Stimulated activated CD4-positive, alpha-beta T cell treated with anti-CD3 and anti-CD28 coated beads, TNF-alpha, amount 100 ng/mL, for 4 hours (primary cell): ENCODE results near the gene CCDC137.
A peak's percentile ranks its signal among the peaks of the same experiment; 100 is the strongest.
"Not testable (repeated sequence)": the region's sequence is repeated elsewhere in the genome, so short reads cannot be mapped to it uniquely, and the experiment has no call there.

ENCODE experiments used
- DNase-seq, 3 experiments: peaks; one replicate each; pipeline ENCODE4 v3.0.0-alpha.2; 2020; ENCODE audit warnings: low read depth in 3 of 3

CCDC137 gene, protein sequence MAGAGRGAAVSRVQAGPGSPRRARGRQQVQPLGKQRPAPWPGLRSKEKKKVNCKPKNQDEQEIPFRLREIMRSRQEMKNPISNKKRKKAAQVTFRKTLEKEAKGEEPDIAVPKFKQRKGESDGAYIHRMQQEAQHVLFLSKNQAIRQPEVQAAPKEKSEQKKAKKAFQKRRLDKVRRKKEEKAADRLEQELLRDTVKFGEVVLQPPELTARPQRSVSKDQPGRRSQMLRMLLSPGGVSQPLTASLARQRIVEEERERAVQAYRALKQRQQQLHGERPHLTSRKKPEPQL

DNA sequence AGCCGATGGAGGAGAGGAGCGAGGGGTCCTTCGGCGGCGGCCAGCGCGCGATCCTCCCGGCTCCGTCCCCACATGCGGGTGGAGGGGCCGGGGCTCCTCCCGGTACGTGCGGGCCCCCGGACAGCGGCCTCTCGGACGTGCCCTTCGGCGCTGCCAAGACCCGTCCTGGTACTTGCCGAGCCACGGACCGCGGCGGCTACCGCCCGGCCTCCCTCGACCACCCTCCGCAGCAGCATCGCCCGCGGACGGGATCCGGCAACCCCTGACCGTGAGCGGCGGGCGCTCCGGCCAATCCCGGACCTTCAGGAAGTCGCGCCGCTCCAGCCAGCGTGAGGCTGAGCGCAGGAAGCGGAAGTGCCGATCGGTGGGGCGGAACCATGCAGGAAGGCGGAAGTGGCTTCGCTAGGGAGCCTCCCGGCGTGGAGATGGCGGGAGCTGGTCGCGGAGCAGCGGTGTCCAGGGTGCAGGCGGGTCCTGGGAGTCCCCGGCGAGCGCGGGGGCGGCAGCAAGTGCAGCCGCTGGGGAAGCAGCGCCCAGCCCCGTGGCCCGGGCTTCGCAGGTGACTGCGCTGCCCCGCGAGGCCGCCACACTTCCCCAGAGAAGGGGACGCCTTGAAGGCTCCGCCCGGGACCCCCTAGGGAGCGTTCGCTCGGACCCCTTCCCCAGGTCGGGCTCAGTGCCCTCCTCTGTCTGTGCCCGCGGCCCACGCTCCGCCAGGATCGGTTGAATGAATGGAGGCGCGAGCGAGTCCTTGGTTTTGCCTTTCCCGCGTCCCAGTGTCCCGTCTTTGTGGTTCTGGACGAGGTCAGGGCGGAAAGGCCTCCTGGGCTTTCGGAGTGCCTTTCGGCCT lies at the start of gene CCDC137, which contains the start of gene OXLD1:
CCDC137 (plus strand) TSS at position 396 of the 850 bp plus-strand sequence; CDS start at position 426, 30 bp downstream.
OXLD1 (minus strand) TSS at position 264 of the 850 bp plus-strand sequence; CDS start at position 236, 28 bp downstream.
- DNase-seq: peak; percentile 81 to 82 (median 82)

DNA sequence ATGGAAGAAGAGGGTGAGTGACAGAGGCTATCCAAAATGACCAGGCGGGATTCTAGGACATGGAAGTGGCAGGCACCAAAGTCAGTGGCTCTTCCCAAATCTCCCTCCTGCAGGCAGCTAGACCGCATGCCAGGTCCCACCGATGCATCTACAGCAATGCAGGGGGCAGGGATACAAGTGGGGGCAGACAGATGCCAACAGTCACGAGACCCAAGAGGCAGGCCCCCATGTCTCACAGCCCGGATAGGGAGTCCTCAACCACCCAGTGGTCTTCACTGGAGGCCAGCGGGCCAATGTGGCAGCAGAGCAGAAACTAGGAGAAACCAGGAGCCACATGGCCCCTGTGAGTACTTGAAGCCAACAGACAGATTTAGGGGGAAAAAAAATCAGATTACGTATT lies 49.7 kb upstream of the CCDC137 start:
- no peak for DNase-seq

DNA sequence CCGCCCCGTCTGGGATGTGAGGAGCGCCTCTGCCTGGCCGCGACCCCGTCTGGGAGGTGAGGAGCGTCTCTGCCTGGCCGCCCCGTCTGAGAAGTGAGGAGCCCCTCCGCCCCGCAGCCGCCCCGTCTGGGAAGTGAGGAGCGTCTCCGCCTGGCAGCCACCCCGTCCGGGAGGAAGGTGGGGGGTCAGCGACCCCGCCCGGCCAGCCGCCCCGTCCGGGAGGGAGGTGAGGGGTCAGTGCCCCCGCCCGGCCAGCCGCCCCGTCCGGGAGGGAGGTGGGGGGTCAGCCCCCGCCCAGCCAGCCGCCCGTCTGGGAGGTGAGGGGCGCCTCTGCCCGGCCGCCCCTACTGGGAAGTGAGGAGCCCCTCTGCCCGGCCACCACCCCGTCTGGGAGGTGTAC lies 48.2 kb upstream of the CCDC137 start:
- not testable (repeated sequence) for DNase-seq

DNA sequence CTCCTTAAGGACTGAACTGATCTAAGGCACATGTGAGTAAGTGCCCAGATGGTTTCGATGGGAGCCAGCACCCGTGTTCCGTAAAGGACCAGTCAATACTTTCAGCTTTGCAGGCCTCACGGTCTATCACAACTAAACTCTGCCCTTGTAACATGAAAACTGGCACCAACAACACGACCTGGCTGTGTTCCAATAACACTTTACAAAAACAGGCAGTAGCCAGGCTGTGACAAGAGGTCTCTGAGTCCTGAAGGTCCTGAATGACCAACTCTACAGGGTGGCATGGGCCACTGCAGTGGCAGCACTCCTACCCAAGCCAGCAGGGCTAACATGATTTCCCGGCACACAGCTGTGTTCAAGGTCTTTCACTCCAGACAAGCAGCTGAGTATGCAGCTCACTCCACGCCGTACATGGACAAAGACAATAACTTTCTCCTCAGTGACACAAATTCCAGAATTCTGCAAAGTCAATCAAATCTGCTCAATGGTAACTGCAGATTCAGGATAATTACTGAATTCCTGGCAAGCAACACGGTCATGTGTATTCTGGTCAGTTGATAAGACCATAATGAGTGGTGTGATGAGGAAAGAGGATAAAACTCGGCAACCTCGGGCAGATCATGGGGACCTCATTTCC lies 44.9 kb upstream of the CCDC137 start:
- DNase-seq: no peak

DNA sequence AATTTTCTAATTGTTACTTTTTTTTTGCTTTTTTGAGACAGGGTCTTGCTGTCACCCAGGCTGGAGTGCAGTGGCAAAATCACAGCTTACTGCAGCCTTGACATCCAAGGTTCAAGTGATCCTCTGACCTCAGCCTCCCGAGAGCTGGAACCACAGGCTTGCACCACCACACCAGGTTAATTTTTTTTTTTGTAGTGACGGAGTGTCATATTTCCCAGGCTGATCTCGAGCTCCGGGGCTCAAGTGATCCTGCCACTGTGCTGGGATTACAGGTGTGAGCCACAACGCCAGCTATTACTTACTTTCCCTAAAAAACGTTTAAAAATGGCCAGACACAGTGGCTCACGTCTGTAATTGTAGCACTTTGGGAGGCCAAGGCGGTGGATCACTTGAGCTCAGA lies 36.3 kb upstream of the CCDC137 start:
- DNase-seq: no peak

DNA sequence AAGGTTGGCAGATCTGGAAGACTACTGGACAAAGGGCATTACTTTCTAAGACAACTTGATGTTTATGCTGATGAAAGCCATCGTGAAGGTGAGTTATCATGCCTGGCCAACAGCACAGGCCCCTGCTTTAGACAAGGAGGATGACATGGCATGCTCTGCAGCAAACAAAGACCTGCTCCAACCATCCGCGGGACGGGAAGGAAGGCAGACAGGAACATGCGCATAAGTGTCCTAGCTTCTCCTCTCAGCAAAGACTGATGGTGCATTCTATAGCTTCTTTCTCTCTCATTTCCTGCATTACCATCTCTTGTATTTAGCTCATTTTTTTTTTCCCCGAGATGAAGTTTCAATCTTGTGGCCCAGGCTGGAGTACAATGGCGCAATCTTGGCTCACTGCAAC lies 35.1 kb upstream of the CCDC137 start:
- no peak for DNase-seq

DNA sequence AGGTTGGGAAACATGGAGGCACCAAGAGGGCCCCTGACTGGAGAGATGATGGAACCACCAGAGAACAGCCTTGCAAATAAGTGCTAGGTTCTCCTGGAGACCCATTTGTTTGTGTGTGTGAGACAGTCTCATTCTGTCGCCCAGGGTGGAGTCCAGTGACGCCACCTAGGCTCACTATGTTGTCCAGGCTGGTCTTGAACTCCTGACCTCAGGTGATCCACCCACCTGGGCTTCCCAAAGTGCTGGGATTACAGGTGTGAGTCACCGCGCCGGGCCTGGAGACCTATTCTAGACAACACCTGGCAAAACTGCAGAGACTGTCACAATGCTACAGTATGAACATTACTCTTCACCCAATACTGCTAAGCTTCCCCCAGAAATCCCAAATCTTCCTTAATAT lies 31.1 kb upstream of the CCDC137 start:
- DNase-seq: no peak

DNA sequence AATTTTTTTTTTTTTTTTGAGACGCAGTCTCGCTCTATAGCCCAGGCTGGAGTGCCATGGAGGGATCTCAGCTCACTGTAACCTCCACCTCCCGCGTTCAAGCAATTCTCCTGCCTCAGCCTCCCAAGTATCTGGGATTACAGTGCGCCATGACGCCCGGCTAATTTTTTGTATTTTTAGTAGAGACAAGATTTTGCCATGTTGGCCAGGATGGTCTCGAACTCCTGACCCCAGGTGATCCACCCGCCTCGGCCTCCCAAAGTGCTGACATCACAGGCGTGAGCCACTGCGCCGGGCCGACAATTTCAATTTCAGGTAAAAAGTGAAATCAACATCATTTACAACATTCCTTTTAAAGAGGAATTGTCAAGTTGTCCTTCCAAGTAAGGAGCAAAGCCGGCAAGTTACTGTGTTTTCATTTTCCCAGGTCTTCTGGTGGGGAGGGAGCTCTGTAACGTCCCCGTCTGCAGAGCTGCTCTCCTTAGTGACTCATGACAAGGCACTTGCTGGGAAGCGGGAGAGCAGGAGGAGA lies 30.5 kb upstream of the CCDC137 start:
- no peak for DNase-seq

DNA sequence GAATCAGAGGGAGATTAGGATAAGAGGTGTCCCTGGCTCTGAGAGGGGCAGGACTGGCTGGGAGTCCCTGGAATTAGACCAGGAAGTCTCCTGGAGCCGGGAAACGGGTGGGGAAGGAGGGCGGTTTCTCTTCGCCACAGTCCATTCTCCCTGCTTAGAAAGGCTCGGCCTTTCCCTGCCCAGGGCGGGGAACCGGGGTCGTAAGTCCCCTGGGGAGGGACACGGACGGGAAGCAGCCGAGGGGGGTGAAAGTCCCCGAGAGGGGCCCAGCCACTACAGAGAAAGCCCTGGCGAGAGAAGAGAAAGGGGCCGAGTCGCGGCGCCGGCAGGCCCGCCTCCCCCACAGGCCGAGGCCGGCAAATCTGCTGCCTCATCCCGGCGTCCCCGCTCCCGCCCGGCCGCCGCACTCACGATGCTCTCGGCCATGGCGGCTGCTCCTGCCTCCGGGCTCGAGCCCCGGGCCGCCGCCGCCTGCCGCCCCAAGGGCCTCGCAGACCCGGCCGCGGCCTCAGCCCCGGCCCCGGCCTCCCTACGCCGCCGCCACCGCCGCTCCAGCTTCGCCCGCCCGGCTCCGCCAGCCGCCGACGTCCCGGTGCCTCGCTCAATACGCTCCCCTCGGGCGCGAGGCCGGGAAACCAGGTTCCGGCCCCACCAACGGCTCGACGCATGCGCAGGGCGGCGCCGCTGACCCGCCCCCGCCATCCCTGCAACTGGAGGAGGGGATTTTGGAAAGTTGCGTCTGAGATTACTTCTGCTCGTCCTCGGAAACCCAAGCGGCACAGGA lies 29.8 kb upstream of the CCDC137 start, which contains the start of the genes NPLOC4 and TSPAN10:
NPLOC4 (minus strand) TSS at position 608 of the 784 bp plus-strand sequence; CDS start at position 426, 182 bp downstream.
TSPAN10 (plus strand) TSS at position 692 of the 784 bp plus-strand sequence. CDS start 5,217 bp downstream, outside the sequence.
- DNase-seq: peak; percentile 74 to 89 (median 76)

DNA sequence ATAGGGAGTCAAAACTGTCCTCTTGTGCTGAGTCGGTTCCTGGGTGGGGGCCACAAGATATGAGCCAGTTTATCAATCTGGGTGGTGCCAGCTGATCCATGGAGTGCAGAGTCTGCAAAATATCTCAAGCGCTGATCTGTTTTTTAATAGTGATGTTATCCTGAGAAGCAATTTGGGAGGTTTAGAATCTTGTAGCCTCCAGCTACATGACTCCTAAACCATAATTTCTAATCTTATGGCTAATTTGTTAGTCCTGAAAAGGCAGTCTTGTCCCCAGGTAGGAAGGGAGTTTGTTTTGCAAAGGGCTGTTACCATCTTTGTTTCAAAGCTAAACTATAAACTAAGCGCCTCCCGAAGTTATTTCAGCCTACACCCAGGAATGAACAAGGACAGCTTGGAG lies 27.9 kb upstream of the CCDC137 start:
- no peak for DNase-seq

DNA sequence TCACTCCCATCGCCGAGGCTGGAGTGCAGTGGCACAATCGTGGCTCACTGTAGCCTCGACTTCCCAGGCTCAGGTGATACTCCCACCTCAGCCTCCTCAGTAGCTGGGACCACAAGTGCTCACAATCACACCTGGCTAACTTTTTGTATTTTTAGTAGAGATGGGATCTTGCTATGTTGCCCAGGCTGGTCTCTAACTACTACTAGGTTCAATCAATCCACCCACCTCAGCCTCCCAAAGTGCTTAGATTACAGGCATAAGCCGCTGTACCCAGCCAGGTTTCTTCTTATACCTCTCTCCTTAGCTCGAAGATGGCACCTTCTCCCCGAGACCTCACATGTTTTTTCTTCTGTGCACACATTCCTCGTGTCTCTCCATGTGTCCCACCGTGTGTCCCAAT lies 26.5 kb upstream of the CCDC137 start:
- no peak for DNase-seq

DNA sequence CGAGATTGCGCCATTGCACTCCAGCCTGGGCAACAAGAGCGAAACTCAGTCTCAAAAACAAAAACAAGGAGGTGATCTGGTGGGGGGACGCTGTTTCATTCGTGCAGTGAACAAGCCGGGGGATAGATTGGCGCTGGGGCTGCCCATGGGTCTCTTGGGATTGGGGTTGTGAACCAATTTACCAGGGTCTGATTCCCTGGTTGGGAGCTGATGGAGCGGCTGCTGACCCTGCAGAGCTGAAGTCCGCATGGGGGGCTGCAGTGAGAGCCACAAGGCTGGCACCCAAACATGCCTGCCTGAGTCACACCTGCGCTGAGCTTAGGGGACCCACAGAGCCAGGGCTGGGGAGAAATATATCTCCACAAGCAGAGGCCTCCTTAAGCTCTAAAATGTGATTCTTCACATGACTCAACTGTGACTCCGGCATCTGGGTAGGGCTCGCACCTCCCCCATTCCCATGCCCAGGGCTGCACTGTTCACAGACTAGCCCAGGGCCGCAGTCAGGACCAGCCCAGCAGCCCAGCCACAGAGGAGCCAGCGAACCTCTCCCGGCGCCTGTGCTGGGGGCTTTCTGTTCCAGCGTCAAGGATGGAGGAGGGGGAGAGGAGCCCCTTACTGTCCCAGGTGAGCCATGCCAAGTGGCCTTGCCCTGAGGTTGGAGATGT lies 24.6 kb upstream of the CCDC137 start:
- no peak for DNase-seq

DNA sequence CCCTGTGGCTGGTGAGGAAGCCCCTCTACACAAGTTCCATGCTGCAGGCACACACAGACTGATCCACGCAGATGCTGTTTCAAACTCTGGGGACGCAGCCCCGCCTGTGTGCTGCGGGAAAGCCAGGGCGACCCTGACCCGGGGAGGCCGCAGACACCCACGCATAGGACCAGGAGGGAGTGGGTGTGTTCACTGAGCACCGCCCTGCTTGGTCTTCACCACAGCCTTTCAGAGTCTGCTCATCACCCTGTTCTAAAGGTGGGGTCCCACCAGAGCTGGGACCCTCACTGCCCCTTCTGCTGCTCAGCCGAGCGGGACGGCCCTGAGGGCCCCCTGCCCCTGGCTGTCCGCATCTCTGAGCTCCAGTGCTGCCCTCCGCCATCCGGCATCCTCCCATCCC lies 22.0 kb upstream of the CCDC137 start:
- no peak for DNase-seq

DNA sequence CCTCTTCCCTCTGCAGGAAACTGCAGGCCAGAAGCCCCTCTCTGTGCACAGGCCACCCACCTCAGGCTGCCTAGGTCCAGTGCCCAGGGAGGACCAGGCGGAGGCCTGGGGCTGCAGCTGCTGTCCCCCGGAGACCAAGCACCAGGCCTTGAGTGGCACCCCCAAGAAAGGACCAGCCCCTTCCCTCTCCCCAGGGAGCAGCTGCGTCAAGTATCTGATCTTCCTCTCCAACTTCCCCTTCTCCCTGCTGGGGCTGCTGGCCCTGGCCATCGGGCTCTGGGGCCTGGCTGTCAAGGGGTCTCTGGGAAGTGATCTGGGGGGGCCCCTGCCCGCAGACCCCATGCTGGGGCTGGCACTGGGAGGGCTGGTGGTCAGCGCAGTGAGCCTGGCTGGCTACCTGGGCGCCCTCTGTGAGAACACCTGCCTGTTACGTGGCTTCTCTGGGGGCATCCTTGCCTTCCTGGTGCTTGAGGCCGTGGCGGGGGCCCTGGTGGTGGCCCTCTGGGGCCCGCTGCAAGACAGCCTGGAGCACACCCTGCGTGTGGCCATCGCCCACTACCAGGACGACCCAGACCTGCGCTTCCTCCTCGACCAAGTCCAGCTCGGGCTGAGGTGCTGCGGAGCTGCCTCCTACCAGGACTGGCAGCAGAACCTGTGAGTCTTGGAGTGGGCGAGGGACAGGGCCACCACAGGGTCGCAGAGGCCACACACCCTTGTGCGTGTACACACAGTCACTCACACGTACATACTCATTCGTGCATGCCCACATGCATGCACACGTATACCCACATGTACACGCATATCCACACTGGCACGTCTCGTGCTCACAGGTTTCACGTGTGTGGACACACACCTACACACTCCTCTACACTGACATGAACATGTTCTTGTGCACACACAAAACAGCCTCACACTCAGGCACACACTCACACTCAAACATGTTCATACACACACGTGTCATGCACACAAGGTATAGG lies 21.3 kb upstream of the CCDC137 start:
- no peak for DNase-seq

DNA sequence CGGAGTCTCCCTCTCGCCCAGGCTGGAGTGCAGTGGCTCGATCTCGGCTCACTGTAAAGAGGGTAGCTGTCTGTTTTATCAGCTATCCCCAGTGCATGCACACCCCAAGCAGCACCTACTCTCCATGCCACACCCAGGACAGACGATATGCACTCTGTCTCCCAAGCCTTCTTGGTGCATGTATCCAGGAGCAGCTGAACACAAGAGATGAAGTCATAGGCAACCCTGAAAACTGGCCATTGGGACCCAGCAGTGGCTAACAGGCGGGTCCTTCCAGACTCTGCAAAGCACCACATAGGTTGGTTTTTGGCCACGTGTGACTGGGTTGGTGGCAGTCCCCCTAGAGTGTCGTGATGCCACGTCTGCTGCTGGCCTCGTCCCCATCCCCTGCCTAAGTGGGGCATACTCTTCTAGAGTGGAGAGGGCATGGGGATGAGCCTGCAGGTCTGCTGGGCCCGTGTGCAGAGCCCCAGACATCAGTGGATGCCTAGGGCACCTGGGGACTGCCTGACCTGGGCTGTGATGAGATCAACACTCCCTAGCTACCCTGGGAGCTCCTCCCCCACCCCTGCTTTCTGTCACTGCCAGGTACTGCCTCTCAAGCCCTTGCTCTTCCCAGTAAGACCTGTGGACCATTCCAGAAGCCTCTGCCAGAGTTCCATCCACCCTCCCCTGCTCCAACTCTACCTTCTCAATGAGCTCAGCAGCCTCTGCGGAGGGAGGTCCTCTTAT lies 19.5 kb upstream of the CCDC137 start:
- DNase-seq: no peak

DNA sequence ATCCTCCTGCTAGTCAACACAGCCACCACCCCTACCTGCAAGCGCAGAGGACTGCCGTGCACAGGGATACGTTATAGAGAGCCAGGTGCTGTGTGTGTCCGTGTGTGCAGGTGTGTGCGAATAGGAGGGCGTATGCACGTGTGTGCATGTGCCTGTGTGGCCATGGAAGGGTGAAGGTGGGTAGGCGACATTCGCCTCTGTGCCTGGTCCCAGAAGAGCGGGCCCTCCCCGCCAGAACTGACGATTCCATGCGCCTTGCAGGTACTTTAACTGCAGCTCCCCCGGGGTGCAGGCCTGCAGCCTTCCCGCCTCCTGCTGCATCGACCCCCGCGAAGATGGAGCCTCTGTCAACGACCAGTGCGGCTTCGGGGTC lies 18.9 kb upstream of the CCDC137 start:
- no peak for DNase-seq

DNA sequence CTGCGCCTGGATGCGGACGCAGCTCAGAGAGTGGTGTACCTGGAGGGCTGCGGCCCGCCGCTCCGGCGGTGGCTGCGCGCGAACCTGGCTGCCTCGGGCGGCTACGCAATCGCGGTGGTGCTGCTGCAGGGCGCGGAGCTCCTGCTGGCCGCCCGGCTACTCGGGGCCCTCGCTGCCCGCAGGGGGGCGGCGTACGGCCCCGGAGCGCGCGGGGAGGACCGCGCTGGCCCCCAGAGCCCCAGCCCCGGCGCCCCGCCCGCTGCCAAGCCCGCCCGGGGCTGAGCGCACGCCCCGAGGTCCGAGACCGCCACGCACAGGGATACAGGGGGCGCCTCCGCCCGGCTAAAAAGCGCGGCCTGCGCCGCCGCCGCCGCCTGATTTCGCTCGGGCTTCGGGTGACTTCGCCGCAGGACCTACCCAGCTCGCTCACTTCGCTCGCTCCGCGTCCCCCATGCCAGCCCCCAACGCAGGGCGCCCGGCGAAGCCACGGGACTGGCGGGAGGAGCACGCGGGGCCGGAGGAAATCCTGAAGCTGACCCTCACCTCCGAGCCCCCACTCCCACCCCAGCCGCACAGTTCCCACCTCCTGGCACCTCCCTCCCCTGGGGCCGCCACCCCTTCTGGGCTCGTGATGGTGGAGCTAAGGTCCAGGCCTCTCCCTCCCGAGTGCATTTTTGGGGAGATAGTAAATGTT lies 18.4 kb upstream of the CCDC137 start:
- DNase-seq: no peak

DNA sequence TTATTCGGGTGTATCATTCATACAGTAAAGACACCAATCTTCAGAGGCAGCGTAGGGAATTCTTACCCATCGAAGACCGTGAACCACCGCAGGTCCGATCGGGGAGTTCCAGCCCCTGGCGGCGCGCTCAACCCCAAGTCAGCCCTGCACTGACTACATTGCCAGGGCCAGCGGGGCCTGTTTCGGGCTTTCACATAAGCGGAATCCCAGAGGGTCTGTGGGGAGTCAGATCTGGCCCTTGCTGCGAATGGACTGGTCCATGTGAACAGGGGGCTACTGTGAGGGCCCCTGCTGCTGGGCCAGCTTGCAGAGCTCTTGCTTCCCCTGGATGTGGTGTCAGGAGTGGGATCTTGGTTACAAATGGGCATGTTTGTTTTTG lies 17.8 kb upstream of the CCDC137 start:
- no peak for DNase-seq
